Measurements from ENCODE around the gene GABARAPL2. TPM values are rescaled to one million over a fixed set of nuclear protein-coding genes. Genes with fewer than 3 reads are reported as not detected.

The GABARAPL2 gene
- 58.3 and 78.7 TPM in 2 replicates for total RNA-seq

GRCh38 chr16:75566040-75566757 is at the start of gene GABARAPL2:
GABARAPL2 (plus strand) TSS chr16:75566379; CDS start chr16:75566487, 108 bp downstream.

GRCh38 chr16:75535901-75536300 is 30.3 kb upstream of the GABARAPL2 start, which contains the start of gene CHST5:
CHST5 (minus strand) TSS chr16:75536108; CDS start chr16:75530384, 5,724 bp downstream.

GRCh38 chr16:75555707-75556430 is 10.3 kb upstream of the GABARAPL2 start, which contains the start of gene TMEM231:
TMEM231 (minus strand) TSS chr16:75556252; CDS start chr16:75556209, 43 bp downstream.

GRCh38 chr16:75622761-75623605 is 56.8 kb downstream of the GABARAPL2 start, which contains the start of gene ADAT1:
ADAT1 (minus strand) TSS chr16:75623281; CDS start chr16:75620799, 2,482 bp downstream.

Other genes with a start within 250 kb of the GABARAPL2 start
- 23.9 and 53.5 TPM in 2 replicates for gene CFDP1, start 132.9 kb upstream of the GABARAPL2 start, total RNA-seq
- 6.9 and 15.4 TPM in 2 replicates for gene TMEM170A, start 101.7 kb upstream of the GABARAPL2 start, total RNA-seq
- 0.18 and 1.2 TPM in 2 replicates for gene CHST6, start 70.9 kb upstream of the GABARAPL2 start, total RNA-seq
- gene CHST5, start 30.3 kb upstream of the GABARAPL2 start, total RNA-seq = not detected in 2 replicates
- gene TMEM231, start 10.1 kb upstream of the GABARAPL2 start, total RNA-seq = 19.3 and 47.0 TPM in 2 replicates
- gene ADAT1, start 56.9 kb downstream of the GABARAPL2 start, total RNA-seq = 31.7 and 49.0 TPM in 2 replicates
- gene KARS1, start 81.3 kb downstream of the GABARAPL2 start, total RNA-seq = 206 and 225 TPM in 2 replicates
- 52.5 and 54.9 TPM in 2 replicates for gene TERF2IP, start 81.4 kb downstream of the GABARAPL2 start, total RNA-seq
- not detected in 2 replicates for gene CPHXL2, start 110.6 kb downstream of the GABARAPL2 start, total RNA-seq
- not detected in 2 replicates for gene DUXB, start 135.1 kb downstream of the GABARAPL2 start, total RNA-seq
- not detected in 2 replicates for gene CPHXL, start 160.1 kb downstream of the GABARAPL2 start, total RNA-seq

All from myometrial cell (primary cell).